IMR-90 (cell line): ENCODE results near the gene EGFL7. TPM values are rescaled to one million over a fixed set of nuclear protein-coding genes. Genes with fewer than 3 reads are reported as not detected.

ENCODE experiments used
- polyA plus RNA-seq, 3 experiments: library from polyadenylated mRNA; depleted of rRNA; stranded (reverse); fragments of >200 nt; gene quantifications; 2 replicates each; pipeline ENCODE4 v1.2.3, GENCODE V29; 2012; ENCODE audit warnings: low replicate concordance in 1 of 3
- total RNA-seq: library from RNA; depleted of rRNA; stranded (reverse); fragments of >200 nt; gene quantifications from 2 replicates; pipeline ENCODE4 v1.2.3, GENCODE V29; 2012
- TF ChIP-seq, protein P1 (sequence below): conservative IDR thresholded peaks from 2 replicates; pipeline ENCODE4 v1.5.1; 2012; ENCODE audit warnings: mild to moderate bottlenecking, low read depth, low read length, improper control_type of control experiment

EGFL7 gene
- total and polyA plus RNA-seq, 2 of the 4 experiments (the other 2 are of a cell fraction), result 2.2 to 10.4 TPM

DNA sequence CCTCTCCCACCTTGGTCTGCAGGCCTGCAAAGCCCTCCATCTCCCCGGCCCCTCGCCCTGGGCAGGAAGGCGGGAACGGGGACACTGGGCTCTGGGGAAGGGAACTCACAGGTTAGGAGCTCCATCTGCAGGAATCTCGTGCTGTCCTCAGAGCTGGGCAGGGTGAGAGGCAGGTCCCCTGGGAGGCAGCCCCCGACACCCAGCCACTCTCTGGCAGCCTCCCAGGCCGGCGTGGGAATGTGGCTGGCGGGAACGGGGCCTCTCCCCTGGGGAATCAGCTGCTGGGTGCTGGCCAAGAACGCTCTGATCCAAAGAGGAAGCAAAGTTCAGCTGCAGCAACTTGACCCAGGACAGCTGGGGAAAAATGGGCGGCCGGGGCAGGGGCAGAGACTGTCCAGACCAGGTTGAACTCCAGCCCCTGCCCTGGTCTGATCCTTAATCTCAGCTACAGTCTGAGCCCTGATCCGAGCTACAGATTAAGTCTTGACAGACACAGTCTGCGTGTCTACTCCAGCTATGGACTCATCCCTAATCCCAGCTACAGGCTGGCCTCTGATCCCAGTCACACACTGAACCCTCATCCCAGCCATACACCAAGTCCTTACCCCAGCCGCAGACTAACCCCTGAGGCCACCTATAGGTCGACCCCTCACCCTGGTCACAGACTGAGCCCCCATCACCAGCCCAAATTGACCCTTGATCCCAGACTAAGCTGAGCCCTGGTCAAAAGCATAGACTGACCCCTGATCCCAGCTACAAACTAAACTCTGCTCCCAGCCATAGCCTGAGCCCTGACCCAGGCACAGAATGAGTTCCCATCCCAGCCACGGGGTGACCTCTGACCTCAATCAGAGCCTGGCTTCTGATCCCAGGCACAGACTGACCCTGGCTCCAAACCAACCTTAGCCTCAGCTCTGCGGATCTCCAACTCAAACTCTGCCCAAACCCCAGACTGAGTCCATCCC, 37.3 kb upstream of the EGFL7 start (continued):
- TF ChIP-seq, protein P1, sequence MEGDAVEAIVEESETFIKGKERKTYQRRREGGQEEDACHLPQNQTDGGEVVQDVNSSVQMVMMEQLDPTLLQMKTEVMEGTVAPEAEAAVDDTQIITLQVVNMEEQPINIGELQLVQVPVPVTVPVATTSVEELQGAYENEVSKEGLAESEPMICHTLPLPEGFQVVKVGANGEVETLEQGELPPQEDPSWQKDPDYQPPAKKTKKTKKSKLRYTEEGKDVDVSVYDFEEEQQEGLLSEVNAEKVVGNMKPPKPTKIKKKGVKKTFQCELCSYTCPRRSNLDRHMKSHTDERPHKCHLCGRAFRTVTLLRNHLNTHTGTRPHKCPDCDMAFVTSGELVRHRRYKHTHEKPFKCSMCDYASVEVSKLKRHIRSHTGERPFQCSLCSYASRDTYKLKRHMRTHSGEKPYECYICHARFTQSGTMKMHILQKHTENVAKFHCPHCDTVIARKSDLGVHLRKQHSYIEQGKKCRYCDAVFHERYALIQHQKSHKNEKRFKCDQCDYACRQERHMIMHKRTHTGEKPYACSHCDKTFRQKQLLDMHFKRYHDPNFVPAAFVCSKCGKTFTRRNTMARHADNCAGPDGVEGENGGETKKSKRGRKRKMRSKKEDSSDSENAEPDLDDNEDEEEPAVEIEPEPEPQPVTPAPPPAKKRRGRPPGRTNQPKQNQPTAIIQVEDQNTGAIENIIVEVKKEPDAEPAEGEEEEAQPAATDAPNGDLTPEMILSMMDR, result peak; percentile 59
